Stimulated activated CD8-positive, alpha-beta memory T cell treated with anti-CD3 and anti-CD28 coated beads, Interleukin-15, amount 100 ng/mL, for 48 hours (primary cell): ENCODE data around the gene CTDSP2.
A peak's percentile ranks its signal among the peaks of the same experiment; 100 is the strongest.
"Not testable (repeated sequence)": the region's sequence is repeated elsewhere in the genome, so short reads cannot be mapped to it uniquely, and the experiment has no call there.

Experiments
- DNase-seq, 2 donors: peaks; one replicate each; pipeline ENCODE4 v3.0.0-alpha.2; 2020; ENCODE audit warnings: low read depth in 2 of 2

Gene CTDSP2

DNA sequence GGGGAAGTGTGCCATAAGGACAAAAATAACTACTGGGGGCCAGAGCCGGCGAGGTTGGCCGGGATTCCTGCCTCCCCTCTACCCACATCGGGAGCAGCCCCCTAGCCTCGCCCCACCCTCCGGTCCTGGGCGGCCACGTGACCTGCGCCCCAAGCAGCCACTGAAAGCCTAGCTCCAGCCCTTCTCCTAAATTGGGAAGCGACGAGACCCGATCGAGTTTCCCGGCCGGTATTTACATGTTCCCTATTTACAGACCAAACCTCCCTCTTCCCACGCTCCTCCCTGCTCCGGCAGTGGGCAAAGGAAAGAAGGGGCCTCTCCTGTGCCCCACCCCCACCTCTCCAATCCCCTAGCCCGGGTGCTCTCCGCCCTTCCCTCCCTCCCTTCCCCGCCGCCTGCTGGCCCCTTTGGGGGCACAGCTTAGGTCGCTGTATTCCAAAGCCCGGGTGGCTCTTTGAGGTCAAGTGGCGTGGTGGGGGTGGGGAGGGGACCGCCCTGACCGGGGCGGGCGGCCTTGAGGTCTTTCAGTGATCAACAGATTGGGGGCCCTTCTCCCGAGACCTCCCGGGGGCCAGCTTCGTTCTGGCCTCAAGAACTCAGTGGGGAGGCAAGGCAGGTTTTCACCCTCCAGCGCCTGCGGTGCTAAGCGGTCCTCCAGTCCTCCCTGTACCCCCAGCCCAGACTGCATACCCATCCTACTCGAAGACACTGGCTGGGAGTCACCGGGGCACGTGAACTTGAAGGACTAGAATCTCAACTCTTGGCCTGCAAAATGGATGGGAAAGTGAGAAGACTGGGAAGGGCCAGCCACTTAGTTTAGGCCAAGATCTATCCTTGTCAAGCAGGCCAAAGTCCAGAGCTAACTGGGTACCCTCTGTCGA, 6.3 kb upstream of the CTDSP2 start:
- DNase-seq, result no peak

DNA sequence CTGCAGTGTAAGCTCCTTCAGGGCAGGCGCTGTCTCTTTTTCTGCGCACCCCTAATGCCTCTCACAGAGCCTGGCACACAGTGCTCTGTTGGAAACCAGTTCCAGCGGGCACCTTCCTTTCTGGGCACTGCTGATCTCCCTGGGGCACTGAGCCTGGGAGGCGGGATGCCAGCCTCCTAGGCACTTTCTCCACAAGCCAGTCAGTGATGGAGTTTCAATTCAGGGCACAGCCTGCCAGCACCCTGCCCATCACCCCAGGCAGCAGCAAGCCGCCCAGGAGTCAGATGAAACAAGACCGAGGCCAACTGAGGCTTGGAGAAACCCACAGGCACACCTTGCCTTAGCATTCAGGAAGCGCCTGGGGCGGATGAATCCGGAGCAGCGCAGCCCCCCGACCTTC, 5.7 kb upstream of the CTDSP2 start:
- DNase-seq, result no peak

DNA sequence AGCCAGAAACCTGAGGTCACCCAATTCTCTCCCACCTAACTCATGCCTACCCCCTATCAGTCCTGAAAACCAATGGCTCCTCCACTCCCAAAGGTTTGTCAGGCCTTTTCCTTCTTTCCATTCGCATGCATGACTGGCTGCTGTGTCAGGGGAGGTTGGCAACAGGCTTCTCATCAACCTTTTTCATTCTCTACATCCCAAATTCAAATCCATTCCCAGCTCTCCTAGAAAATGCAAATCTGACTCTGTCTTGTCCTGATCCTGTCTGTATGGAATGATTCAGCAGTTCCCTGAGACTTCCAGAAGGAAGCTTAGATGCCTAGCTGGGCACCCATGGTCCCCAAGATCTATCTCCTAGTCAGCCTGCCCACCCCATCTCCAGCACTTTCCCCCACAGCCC, 5.0 kb upstream of the CTDSP2 start:
- no peak for DNase-seq

DNA sequence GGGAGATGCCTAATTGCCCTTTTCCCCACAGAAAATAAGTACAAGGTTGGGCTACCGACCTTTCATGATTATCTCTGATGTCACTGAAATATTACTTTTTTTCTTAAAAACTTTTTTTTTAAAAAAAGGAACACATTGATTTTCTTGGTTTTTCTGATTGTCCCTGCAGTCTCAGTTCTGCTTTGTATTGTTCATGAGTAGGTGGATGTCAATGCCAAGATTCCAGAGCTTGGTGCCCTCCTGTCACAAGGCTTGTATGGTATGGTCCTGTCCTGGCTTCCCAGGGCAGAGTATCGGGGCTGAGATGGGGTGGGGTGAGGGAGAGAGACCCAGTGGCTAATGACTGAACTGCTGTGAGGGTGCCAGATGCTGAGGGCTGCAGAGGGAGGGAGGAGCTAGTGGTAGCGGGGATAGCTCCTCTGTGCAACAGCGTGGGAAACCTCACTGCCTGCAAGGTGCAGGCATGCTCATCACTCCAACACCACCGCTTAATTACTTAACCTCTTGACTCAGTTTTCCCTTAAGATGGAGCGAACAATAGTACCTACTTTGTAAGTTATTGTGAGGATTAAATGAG, 4.4 kb upstream of the CTDSP2 start:
- no peak for DNase-seq

DNA sequence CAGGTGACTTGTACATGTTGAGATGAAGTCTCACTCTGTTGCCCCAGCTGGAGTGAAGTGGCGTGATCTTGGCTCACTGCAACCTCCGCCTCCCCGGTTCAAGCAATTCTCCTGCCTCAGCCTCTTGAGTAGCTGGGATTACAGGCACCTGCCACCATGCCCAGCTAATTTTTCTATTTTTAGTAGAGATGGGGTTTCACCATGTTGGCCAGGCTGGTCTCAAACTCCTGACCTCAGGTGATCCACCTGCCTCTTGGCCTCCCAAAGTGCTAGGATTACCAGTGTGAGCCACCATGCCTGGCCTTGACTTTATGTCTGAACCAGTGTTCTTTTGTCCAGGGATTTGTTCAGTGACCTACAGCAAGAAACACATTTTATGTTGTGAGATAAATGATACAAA, 2.9 kb upstream of the CTDSP2 start:
- DNase-seq, result not testable (repeated sequence)

DNA sequence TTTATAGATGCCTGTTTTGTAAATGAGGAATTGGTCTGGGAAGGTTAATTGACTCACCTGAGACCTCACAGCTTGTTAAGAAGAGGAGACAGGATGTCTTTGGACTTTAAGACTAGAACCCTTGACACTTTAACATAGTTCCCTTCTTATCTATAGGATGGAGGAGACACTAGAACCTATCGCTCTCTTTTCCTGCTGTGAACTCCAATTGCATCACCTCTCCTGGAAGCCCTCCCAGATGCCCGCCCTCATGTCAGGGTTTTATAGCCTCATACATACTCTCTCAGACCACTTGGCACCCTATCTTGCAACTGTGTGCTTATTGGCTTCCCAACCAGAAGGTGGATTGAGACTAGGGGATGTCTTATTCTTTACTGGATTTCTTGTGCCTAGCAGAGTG, 2.5 kb upstream of the CTDSP2 start:
- no peak for DNase-seq

DNA sequence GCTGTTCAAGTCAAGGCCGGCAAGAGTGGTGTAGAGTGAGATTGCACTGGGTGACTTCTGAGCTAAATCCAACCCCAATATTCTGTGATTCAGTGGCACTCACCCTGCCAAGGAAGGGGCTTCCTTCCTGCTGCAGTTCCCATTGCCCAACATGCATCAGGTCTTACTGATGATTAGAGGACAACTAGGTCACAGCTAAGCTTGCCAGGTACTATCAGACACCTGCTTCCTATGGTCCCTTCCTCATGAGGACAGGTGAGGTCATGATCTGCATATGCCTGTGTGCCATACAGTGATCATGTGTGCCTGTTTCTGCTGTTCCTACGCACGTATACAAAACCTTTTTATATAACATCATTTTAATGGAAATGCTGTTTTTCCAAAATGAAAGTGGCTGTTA, 1.7 kb upstream of the CTDSP2 start:
- DNase-seq, result no peak

DNA sequence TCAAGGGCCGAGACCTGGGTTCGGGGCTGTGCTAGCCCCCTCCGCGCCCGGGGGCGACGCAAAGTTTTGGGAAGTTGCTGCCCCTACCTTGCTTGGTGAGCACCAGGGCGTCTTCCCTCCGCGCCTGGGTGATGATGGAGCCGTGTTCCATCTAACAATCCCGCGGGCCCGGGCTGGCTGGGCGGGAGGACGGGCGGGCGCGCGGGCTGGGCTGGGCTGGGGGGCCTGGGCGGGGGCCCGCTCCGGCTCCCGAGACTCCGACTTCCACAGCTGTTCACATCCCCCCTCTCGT, 298 bp downstream of the CTDSP2 start:
- DNase-seq, result no peak

DNA sequence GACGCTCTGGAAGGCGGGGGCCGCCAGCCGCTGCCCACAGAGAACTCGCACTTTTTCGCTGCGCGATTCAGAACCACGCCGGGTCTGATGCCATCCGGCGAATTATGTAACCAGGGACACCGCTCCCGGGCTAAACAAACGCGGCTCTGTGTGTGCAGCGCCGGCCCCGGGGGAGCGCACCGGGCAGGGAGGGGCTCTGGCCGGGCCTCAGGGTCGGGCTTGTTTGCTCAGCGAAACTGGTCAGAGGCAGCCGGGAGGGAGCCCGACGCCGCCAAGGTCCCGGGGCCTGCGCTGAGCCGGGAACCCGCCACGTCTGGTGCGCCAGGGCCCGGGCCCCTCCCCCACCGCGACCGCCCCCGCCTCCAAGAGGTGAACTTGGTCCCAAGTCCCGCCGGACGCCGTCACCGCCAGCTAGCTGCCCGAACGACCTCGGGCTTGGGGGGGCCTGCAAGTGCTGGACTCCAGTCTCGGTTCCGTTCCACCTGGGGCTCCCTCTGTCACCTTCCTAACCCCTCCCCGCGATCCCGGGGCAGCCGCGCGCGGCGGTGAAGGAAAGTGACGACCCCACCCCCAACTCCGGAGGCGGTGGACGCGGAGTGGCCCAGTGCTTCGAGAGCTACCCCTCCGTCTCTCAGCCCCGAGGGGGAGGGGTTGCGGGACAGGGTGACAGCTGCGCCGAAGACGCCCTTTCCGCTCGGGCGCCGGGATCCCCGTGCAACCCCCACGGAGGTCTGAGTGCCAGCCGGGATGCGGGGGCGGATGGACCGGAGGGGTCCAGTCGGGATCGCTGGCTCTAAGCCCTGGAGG, 848 bp downstream of the CTDSP2 start:
- DNase-seq, result peak in 1 of 2 donors; percentile 55

DNA sequence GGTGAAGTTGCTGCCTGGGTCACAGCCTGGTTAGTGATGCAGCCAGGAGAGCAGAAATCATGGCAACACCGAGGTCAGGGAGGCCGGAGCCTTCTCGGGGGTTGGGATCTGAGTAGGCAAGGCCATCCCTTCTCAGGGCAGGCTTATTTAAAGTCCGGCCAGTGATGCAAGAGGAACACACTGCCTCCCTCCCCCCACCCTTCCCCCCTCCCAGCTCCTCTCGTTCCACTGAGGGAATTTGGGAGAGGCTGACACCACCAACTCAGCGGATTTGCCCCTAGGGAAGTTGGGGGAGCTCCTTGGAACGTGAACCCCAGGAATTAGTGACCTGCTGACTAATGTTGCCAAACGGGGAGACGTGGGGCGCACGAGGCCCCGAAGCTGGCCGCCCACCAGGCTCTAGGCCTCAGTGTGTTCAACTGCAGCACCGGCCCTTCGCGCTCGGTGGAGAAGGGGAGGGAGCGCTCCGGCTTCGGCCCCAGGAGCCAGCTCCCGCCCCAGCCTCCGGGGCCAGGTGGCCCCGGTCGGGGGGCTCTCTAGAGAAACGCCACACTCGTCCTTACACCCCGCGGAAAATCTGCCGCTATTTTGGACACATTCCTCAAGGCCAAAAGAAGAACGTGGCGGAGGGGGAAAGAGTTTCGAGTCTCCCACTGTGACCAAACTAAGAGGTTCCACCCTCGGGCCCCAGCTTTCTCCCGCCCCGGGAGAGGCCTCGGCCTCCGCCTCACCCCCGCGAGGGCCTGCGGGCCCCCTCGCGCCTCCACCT, 1.6 kb downstream of the CTDSP2 start:
- no peak for DNase-seq

DNA sequence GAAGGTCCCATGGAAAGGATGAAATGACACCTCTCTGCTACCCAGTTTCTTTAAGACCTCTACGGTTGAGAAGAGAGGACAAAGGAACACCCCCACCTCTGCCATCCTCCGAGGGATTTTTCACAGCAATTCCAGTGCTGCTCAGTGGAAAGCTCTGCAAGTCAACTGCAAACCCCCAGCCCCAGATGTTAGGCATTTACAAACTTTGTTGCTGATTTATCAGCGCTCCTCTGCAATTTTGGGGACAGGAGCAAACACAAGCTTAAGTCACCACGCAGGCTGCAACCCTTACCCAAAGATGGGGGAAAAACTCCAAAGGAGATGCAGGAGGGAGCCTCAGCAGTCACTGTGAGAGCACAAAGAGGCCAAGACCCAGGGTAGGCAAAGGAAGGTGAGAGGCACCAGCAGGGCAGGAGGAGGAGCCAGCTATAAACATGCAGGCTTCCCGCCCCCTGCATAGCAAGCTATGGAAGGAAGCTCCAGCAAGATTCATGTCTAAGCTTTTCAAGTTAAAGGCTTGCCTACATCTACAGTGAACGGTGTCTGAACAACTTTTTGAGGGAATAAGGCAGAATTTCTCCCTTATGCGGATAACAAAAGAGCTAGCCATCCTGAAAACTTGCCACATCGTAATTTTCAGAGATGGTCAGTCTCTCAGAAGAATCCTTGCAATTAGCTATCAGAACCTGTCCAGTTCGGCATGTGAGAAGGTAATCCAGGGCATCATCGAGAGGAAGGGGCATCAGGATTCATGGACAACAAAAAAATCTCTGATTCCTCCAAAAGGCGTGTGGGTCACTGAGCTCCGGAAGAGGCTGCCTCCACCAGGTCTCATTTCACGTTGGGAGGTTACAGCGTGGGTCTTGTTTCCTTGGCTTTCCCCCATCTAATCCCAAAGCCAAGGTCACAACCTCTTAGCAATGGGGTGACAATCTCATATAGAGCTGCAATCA, 3.9 kb downstream of the CTDSP2 start:
- DNase-seq, result no peak

DNA sequence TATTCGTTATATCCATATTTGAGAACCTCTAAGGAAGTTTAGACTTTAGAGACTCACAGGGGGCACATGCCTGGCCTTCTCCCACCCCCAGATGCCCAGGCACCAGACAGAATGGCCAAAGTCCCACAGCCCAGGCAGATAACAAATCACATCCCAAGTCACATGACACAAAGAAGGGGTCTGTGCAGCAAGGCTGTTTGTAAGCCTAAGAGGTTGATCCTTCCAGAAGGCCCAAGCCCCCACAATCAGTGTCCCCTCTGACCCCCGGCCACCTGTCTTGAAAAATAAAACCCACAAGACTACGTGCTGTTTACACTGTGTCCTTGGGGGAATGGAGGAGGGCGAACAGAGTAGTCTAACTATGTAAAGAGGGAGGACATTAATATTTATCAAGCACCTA, 5.1 kb downstream of the CTDSP2 start:
- DNase-seq, result no peak

DNA sequence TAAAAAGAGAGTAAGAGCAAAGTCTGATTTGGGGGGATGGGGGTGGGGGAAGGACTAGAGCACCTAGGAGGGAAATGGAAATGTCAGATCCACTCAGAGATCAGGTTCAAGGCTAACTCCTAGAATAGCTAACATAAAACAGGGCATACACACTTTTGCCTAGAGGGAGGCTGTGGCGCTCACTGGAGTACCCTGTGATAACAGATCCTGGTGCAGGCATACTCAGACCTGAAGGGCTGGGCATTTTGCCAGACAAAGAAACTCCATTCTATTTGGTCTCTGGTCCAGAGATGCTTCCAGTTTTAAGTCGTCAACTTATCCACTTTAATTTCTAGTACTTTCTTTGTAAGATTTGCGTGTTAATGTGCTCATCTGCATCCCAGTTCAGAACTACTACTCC, 5.8 kb downstream of the CTDSP2 start:
- DNase-seq, result no peak

DNA sequence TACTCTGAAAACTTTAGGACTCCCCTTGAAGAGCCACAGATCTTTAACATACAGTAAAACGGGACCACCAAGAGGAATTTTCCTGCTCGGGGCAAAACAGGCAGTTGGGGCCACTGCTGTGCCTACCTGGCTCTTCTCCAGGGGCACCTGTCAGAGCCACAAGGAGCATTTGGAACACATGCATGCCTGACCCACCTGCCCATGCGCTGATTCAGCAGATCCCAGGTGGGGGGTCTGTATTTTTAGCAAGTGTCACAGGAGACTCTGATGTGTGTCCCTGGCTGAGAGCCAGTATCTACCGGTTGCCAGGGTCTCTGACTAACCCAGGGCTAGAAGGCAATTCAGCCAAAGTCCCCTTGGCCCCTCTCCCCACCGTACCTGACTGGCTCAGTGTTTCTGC, 6.5 kb downstream of the CTDSP2 start:
- DNase-seq, result no peak

DNA sequence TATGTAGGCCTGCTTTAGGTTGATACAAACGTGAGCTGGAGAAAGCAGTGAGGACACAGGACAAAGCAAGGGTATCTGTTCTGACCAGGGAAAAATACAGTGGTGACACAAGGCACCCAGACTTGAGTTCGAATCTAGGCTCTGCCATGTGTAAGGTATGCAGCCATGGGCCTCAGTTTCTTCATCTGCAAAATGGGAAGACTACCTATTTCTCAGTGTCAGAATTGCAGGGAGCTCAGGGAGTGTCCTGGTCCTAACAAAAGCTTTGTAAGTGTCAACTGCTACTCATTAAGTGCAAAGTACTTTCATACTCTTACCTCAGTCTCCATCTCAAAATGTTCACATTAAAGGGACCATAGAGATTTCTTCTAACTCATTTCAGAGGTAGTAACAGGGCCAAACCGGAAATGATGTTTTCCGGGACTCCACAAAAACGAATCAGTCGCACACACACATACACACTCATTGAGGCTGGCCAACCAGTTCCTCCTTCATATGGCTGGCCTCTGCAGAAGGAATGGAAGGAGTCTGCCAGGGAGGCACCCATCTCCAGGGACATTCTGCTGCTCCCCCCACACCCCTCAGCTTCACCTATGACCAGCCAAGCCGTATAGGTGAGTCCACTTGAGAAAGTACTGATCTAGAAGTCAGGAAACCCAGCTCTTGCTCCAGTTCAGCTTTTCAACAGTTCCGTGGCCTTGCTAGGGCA, 7.8 kb downstream of the CTDSP2 start:
- DNase-seq, result no peak

DNA sequence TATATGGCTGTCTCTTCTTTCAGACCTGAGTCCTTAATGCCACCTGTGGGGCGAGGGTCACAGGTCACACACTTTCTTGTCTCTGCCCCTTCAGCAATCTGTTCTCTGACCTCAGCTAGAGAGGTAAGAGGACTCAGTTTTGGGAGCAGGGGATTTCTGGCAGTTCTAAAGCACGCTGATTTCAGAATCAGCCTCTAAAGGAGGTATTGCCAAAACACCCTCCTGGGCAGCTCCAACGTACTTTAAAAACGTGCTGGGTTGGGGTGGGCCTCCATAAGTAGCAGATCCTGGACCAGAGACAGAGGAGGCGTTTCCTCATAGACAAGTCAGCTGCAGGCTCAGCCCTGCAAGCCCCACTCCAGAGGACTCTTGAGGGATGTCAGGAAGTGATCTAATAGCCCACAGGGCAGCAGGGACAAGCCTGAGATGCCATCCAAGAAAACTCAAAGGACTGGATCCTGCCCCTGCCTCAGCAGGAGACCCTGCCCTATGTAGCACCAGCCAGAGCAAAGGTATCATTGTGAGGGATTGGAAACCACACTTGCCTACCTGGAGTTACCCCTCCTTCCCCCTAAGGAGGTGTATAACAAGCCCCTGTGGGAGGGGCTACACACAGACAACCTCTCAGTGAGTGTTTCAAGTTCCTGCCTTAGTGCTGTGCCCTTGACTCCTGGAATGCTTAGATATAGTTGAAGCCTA, 8.5 kb downstream of the CTDSP2 start:
- no peak for DNase-seq

DNA sequence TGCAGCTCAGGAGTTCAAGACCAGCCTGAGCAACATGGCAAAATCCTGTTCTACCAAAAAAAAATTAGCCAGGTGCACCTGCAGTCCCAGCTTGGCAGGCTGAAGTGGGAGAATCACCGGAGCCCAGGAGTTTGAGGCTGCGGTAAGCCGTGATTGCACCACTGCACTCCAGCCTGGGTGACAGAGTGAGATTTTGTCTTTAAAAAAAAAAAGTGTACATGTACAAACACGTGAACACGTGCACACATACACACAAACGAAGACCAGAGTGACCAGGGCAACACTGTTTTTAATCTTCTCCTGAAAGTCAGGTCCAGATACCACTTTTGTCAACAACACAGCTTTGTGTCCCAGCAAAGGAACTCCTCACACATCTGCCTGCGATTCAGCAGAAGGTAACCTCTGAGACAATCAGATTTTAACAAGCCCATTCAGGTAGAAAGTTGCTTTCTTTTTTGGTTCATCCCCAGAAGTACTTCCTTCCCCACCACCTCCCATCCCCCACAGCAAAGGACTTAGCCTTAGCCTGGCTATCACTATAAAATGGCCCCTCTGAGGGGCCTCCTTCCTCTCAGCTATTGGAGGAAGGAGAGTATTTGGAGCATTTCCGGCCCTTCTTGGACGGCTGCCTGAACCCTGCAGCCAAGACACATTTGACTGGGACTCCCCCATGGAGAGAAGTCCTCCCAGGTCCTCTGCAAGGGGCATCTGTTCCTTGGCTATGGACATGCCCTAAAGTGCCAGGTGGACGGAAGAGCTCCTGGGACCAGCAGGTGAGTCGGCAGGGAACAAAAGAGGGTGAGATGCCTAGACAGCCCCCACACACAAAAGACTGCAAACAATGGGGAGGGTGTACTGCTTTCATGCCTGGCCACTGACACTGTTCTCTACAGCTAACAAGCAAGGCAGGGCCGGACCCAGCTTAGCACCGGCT, 9.8 kb downstream of the CTDSP2 start:
- no peak for DNase-seq
